ENCODE data around the gene C2orf81.
"Not testable (repeated sequence)": the region's sequence is repeated elsewhere in the genome, so short reads cannot be mapped to it uniquely, and the experiment has no call there.

C2orf81 gene

DNA sequence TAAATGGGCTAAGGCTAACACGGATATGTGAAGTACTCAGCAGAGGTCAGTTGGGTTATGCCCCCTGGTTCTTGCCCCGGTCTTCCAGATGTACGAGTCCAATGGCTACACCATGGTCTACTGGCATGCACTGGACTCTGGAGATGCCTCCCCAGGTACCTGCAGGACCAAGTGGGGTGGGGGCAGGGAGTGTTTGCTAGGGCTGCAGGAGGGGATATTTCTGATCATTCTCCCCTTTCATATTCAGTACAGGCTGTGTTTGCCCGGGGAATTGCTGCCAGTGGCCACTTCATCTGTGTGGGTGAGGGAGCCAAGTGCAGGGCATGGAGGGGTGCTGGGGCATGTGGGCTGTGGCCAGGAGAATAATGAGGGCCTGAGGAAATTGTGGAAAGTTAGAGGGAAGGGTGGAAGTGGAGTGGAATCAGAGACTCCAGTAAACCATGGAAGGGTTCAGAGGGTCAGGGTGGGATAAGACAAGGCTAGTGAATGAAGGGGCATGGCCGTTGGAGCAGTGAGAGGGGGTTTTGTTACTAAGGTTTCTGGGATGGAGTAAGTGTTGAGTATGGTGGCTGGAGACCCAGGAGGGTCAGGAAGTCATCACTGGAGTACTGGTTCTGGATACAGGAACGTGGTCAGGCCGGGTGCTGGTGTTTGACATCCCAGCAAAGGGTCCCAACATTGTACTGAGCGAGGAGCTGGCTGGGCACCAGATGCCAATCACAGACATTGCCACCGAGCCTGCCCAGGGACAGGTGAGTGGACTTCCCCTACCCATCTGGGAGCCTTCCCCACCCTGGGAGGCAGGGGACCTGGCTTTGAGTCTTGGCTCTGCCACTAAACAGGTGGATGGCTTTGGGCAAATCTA is 2.0 kb upstream of the C2orf81 start:
- no peak for DNase-seq (ENCODE audit: low read depth)

DNA sequence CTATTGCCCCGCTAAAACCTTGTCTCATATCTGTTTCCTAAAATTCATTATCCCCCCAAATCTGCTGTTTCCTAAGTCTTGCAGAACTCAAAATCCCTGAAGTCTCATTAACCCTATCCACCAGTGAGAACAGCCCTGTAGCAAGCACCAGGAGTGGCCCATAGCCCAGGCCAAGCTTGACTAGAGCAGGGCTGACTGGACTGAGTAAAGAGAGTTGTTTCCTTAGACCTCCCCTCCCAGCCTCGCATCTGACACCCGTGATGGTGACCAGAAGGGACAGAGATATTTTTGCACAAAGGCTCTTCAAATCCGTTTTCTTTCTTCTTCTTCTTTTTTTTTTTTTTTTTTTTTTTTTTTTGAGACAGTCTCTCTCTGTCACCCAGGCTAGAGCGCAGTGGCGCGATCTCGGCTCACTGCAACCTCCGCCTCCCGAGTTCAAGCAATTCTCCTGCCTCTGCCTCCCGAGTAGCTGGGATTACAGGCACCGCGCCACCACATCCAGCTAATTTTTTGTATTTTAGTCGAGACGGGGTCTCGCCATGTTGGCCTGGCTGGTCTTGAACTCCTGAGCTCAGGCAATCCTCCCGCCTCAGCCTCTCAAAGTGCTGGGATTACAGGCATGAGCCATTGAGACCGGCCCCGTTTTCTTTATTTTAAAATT is 846 bp downstream of the C2orf81 start:
- DNase-seq (ENCODE audit: low read depth): not testable (repeated sequence)

DNA sequence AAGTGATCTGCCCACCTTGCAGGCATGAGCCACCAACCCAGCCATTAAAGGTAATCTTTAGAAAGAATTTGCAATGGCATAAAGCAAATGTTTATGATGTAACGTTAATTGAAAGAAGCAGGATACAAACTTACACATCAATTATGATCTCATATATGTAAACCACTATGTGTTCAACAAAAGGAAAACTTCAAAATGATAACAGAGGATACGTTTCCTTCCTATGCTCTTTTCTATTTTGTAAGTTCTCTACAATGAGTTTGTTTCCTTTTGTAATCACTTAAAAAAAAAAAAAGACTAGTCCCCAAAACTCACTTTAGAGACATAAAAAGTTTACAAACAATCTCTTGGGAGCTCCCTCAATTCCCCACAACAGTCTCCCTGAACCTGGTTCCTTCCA is 1.4 kb downstream of the C2orf81 start:
- DNase-seq (ENCODE audit: low read depth): no peak

DNA sequence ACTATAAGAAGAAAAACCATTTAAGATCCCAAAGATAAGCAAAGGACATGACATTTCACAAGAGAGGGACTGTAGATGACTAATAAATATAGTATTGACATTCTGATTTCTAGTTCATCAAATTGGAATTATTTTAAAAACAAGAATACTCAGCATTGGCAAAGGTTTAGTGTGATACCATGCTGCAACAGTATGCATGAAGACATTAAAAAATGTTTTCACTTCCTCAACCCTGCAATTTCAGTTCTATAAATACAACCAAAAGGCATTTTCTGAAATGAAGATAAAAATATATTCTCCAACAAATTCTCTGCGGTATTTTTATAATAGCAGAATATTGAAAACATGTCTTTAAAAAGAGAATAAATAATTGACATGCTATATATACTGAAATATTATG is 2.1 kb downstream of the C2orf81 start:
- no peak for DNase-seq (ENCODE audit: low read depth)

DNA sequence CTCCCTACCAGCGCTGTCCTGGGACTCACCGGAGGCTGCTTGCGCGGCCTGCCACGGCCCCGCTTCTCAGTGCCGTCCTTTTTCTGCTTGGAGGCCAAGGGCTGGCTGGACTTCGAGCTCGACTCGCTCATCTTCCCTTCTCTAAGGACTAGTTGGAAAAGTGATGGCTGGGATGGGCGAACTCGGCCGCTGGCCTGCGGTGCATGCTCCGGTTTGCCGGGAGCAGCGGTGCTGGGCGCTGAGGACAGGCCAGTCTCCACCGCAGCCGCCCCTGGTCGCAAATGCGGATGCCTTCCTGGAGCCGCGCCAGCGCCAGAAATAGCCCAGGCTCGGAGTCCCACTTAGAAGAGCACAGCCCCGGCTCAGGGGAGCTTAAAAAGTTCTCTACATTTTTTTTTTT is 3.1 kb downstream of the C2orf81 start:
- DNase-seq (ENCODE audit: low read depth): no peak

DNA sequence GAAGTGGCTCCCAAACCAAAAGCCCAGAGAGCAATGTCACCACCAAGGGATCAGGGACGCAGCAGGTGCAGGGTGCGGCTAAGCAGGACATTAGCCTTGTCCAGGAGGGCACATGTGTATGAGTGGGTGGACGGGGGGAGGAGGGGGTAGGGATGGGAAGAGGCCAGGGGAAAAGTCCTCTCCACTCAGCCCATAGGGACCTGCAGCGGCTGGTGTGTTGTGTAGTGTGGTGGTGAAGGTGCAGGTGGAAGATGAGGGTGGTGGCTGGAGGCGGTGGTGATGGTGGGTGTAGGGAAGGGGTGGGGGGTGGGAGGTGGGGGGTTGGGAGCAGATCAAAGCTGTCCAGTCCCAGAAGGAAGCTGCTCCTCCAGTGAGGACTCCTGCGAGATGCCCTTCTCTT is 3.7 kb downstream of the C2orf81 start:
- DNase-seq (ENCODE audit: low read depth): no peak

DNA sequence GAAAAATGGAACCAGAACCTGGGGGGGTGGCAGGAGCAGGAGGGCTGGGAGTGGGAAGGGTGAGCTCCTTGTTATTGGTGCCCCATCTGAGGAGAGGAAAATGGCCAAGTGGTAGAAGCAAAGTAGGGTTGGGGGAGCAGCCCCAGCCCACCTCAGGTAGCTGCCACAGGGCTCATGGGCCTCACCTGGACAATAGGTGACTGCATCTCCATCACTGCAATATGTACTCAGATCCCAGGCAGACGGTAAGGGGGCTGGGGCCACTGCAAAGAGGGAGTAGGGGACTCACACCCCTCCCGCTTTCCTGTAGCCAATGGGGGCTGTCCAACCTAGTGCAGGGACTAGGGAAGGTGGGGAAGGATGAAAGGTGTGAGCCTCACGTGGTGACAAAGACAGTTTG is 4.2 kb downstream of the C2orf81 start:
- no peak for DNase-seq (ENCODE audit: low read depth)

DNA sequence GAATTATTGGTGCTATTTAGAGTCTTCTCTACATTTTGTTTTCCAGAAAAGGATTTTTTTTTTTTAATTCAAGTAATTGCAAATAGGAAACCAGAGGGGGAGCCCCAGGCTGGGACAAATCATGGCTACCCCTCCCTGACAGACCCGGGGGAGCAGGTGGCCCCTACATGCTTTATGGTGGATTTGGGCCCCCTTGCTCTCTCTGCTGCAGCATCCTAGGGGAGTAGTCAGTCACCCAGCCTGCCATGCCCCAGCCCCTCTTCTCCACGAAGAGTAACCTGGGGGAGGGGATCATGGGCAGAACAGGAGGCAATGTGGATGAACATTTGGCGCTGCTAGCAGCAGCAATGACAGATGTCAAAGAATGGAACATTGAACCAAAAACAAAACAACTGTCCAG is 4.6 kb downstream of the C2orf81 start:
- no peak for DNase-seq (ENCODE audit: low read depth)

DNA sequence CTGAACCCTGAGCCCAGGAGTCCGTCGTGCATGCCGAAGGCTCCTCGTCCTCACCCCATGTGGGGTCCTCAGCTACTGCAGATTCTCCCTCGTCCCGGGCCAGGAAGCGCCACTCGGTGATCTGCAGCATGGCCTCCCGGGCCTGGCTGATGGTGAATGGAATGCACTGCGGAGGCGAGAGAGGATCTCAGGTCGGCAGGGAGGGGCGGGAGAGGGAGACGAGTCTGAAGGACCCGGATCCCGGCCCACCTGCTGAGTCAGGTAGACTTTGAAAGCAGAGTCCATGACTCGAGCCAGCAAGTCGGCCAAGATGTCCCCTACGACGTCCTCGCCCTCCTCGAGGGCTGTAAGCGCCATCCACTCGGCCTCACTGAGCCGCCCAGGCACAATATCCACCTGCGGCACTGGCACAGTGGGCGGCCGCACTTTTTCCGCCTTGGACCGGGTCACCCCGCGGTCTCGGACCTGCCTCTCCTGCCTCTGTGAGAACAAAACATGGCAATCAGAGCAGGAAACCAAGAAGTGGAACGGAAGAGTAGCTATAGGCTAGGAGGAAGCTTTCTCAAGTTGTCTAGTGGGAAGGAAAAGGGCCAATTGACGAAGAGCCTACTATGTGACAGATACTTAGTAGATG is 5.5 kb downstream of the C2orf81 start:
- DNase-seq (ENCODE audit: low read depth): no peak

DNA sequence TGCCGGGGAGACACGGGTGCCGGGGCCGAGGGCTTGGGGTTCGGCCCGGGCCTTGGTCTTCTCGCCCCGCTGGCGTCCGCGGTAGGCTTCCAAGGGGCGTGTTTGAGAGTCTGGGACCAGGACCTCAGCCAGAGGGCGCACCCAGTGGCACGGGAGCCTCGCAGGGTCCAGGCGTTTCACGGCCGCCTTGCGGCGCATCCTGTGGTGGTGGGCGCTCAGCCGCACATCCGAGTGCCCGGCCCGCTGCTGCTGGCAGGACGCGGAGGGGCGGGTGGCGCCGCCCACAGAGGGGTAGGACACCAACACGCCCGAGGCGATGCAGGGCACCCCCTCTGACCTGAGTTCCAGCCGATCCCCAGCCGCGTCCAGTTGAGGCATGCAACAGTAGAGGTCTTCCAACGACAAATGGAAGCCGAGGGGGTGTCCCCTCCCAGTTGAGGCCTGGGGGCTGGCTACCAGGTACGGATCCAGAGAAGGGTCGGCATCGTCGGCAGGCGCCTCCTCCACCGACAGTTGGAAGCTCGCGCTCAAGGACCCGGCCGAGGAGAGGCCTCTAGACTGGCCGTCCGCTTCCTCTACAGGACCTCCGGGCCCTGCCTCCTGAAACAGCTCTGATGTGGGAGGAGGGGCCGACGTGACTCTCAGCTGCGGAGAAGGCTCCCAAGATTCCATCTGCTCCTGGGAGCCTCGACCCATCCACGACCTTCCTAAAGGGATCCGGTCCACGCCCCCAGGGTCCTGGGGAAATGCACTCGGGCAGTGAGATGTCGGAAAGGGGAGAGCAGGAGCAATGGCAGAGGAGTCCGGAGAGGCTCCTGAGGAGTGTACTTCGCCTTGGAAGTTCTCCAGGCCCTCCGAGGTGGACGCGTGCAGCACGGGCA is 6.3 kb downstream of the C2orf81 start:
- DNase-seq (ENCODE audit: low read depth): peak; percentile 7

DNA sequence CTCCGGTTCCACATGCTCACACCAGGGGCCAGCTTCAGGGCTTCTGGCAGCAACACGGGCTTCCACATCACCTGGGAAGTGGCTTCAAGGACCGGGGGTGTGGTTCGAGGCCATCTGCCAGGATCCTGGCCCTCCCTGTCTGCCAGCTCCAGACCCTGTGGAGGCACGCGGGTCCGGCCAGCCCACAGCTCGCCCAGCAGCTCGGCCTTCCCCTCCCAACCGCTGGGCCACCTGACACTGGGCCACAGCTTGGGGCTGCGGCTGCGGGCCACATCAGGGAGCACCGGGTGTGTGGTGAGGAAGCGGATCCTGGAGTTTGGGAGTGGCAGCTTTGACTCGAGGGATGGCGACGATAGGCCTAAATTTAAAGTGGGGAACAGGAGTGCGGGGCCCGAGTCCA is 7.0 kb downstream of the C2orf81 start:
- no peak for DNase-seq (ENCODE audit: low read depth)

DNA sequence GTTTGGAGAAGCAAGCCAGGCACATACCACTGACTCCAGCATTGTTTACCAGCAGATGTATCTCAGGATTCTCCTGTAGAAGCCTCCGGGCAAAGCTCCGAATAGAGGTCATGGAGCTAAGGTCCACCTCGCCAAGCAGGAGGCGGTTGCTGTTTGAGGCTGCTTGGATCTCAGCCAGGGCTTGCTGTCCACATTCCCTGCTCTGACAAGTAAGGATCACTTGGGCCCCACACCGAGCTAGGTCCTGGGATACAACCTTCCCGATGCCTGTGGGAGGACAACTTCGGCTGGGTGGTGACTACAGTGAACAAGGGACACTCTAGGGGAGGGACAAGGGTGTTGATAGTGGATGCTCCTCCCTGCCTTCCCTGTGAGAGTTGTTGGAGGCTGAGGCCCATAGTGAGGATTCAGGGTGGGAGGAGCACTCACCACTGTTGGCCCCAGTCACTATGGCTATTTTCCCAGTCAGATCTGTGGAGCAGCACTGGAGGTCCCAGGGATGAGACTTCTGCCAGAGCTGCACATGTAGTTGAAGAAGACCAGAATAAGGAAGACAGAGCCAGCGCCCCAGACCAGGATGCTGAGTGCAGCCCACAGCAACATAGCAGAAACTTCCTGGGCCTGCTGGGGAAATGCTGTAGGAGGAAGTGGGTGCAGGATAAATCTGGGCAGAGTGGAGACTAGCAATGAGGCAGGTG is 8.3 kb downstream of the C2orf81 start:
- no peak for DNase-seq (ENCODE audit: low read depth)

DNA sequence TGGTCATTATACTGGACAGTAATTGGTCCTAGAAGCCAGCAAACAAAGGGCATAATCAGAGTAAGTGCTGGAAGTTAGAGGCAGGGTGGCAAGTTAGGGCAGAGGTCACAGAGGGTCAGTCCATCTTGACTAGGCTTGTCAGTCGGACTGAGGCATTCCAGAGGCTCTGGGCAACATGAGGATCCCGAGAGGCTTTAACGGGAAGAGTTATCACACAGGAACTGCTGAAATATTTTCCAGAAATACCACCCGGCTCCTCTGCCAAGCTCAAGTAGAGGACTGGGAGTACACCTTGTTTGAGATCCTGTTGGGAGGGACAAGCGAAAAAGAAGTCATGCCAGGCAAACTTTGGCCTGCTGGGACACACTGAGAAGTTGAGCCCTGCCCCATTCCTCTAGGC is 13.7 kb downstream of the C2orf81 start:
- no peak for DNase-seq (ENCODE audit: low read depth)

DNA sequence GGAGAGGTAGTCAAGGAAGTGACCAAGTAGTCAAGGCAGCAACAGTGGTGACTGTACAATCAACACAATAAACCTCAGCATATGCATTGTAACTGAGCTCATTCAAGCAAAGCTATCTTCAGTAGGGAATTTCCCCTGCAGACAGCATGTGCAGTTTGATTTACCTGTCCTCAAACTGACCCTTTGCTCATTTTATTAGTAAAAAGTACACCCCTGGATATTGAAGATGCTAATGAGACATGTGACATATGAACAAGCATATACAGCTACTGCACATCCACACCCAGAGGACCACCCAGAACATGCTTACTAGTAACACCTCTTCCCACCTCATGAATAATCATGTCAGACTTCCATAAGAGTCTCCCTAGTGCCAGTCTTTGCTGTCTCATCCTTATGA is 15.4 kb downstream of the C2orf81 start:
- DNase-seq (ENCODE audit: low read depth): no peak

DNA sequence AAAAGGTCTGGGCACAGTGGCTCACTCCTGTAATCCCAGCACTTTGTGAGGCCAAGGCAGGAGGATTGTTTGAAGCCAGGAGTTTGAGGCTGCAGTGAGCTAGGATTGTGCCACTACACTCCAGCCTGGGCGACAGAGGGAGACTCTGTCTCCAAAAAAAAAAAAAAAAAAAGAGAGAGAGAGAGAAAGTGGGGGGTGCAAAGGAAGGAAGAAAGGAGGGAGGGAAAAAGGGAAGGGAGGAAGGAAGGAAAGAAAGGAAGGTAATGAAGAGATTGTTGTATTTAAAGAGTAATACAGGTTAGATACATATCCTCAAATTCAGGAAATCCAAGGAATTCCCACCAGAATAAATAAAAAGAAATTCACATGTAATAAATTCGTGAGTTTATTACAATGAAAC is 19.5 kb downstream of the C2orf81 start:
- DNase-seq (ENCODE audit: low read depth): no peak

DNA sequence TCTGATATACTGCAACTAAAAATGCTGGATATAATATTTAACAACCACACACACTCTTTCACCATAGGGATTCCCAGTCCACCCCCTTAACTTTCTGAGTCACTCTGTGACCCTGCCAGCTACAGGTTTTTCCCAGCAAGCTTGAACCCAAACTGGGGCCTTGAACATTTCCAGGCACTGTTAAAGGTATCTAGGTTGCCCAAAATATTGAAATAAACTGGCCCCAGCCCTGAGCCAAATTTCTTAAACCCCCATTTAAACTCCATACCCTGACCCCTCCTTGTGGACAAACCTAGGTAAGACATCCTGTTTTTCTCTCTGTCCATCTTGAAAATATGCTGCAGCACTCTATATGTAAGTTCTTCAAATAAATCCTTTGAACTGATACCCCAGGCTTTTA is 21.6 kb downstream of the C2orf81 start:
- no peak for DNase-seq (ENCODE audit: low read depth)

DNA sequence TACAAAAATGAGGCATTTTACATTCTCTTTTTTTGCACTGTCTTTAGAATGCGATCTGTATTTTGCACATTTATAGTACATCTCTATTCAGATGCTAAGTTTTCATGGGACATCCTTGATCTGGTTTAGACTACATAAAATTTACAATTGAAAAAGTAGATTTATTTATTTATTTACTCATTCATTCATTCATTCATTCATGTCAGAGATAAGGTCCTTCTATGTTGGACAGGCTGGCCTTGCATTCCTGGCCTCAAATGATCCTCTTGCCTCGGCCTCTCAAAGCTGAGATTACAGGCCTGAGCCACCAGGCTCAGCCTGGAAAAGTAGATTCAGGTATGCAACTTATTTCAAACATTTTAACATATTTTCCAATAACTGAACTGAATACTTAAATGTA is 25.3 kb downstream of the C2orf81 start:
- no peak for DNase-seq (ENCODE audit: low read depth)

DNA sequence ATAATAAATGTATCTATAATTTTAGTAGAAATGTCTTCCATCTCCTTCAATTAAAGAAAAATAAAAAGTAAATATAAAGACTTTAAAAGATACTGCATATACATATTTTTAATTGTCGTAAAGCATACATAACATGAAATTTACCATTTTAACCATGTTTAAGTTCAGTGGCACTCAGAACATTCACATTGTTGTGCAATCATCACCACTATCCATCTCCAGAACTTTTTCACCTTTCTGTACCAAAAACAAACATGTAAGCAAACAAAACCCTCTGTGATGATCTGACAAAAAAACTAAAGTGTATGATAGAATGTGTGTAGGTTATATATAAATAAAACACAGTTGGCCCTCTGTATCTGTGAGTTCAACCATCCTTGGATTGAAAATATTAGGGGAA is 27.9 kb downstream of the C2orf81 start:
- DNase-seq (ENCODE audit: low read depth): no peak

DNA sequence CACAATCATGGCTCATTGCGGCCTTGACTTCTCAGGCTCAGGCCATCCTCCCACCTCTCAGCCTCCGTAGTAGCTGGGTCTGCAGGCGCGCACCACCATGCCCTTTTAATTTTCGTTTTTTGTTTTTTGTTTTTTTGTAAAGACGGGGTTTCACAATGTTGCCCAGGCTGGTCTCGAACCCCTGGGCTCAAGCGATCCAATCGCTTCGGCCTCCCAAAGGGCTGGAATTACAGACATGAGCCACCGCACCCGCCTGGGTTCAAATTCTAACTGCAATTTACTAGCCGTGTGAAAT is 29.0 kb downstream of the C2orf81 start:
- DNase-seq (ENCODE audit: low read depth): no peak

DNA sequence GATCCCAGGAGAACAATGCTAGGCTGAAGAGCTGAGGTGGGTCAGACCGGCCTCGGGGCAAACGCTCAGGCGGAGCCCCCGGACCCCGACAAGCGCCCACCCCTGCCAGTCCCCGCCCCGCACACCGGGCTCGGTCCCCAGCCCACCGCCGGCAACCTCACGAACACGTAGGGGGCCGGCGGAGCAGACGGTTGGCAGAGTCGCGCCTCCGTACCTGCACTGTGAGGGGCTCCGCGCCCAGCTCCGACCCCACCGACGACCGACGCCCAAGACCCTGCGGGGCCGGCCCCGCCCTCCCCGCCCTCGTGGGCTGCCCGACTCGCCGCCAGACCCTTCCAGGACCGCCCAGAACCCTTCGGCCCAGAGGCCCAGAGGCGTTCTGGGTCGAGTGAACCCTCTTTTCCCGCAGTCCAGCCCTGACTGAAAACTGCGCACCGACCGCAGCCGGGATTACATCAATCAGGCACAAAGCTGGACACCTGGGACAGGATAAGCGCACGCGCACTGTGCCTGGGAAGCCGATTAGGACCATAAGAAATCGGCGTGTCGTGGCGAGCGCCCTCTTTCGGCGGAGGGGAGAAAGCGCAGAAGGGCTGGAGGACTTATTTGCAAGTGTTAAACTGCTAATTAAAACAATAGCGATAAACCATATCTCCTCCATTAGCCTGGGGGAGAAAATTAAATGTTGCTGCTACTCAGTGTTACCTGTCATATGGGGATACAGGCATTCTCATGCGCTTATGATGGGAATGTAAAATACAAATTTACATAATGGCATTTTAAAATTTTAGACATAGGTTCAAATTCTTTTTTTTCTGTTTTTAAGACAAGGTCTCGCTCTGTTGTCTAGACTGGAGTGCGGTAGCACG is 29.6 kb downstream of the C2orf81 start:
- DNase-seq (ENCODE audit: low read depth): peak; percentile 90

DNA sequence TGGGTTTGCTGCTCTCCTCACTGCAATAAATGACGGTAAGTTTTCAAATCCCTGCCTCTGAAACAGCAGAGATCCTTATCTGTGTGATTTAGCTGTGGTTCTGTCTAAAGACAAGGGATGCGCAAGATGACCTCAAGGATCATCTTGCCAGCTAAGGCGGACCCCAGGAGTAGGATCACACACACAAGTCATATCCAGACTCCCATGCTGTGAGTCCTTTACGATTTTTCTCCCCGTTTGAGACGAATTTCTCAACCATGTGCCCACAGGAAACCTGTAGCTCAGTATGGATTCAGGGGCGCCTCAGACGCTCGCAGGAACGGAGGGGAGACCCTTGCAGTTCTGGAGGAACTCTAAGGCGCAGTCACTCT is 30.2 kb downstream of the C2orf81 start:
- DNase-seq (ENCODE audit: low read depth): no peak

Data from stimulated activated CD8-positive, alpha-beta memory T cell treated with anti-CD3 and anti-CD28 coated beads, Interleukin-4, amount 100 ng/mL, for 24 hours (primary cell).